22Rv1 (cell line): ENCODE data around the gene ZBTB8OS.

ENCODE experiments used
- ZFX ChIP-seq: fragments of 450-650 bp; IDR thresholded peaks from 2 replicates; pipeline ENCODE4 v1.6.1; 2017; ENCODE audit warnings: antibody characterized with exemption, borderline replicate concordance
- TF ChIP-seq, protein P1 (sequence below): fragments of 450-650 bp; IDR thresholded peaks from 2 replicates; pipeline ENCODE4 v1.5.1; 2017; ENCODE audit warnings: mild to moderate bottlenecking

DNA sequence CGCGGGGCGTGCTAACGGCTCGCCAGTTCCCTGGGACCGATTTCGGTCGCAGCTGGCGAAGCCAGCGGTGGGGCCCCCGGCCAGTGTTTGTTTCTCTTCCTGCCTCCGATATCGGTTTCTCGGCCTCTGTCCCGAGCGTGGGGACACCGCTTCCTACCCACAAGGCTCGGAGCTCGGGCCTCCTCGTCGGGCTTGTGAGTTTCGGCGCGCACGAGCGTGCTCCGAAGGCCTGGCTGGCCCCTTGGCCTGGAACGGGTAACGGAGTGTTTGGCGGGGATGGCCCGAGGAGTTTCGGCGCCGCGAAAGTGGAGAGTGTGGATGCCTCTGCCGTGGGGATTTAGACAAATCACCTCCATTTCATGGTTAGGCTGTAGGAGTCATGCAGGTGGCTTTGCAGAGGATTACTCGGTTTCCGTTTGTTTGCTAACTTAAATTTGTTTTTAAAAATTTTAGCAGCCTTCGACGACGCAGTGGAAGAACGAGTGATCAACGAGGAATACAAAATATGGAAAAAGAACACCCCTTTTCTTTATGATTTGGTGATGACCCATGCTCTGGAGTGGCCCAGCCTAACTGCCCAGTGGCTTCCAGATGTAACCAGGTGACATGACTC, 1.2 kb upstream of the ZBTB8OS start:
- TF ChIP-seq, protein P1, sequence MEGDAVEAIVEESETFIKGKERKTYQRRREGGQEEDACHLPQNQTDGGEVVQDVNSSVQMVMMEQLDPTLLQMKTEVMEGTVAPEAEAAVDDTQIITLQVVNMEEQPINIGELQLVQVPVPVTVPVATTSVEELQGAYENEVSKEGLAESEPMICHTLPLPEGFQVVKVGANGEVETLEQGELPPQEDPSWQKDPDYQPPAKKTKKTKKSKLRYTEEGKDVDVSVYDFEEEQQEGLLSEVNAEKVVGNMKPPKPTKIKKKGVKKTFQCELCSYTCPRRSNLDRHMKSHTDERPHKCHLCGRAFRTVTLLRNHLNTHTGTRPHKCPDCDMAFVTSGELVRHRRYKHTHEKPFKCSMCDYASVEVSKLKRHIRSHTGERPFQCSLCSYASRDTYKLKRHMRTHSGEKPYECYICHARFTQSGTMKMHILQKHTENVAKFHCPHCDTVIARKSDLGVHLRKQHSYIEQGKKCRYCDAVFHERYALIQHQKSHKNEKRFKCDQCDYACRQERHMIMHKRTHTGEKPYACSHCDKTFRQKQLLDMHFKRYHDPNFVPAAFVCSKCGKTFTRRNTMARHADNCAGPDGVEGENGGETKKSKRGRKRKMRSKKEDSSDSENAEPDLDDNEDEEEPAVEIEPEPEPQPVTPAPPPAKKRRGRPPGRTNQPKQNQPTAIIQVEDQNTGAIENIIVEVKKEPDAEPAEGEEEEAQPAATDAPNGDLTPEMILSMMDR, result no peak
- peak; percentile 11; the same call in 1 of the 2 replicates for TF ChIP-seq ZFX
